GM19351 (cell line): ENCODE data around the gene TAF1B.
"Not testable (repeated sequence)": the region's sequence is repeated elsewhere in the genome, so short reads cannot be mapped to it uniquely, and the experiment has no call there.

Source experiments
- ATAC-seq: cut with Tn5 transposase; IDR thresholded peaks from one replicate; pipeline ENCODE4 v1.9.1; 2021; ENCODE audit warnings: mild to moderate bottlenecking, moderate library complexity; ENCODE audit not compliant: unreplicated experiment

Gene TAF1B

GRCh38 chr2:9830685-9831410, 12.4 kb upstream of the TAF1B start:
- ATAC-seq = no peak

- no peak for ATAC-seq
These were observed 11.6 kb upstream of the TAF1B start for GRCh38 chr2:9831670-9832069.

- ATAC-seq = no peak
These were observed 10.7 kb upstream of the TAF1B start for GRCh38 chr2:9832586-9832985.

- ATAC-seq = not testable (repeated sequence)
These were observed 8.2 kb upstream of the TAF1B start for GRCh38 chr2:9835068-9835467.

GRCh38 chr2:9836074-9836473, 7.2 kb upstream of the TAF1B start:
- ATAC-seq = no peak

- ATAC-seq = no peak
These were observed 6.8 kb upstream of the TAF1B start for GRCh38 chr2:9836517-9836916.

- no peak for ATAC-seq
These were observed 5.8 kb upstream of the TAF1B start for GRCh38 chr2:9837451-9837850.

- ATAC-seq = no peak
These were observed 4.9 kb upstream of the TAF1B start for GRCh38 chr2:9838391-9838790.

- no peak for ATAC-seq
These were observed 616 bp upstream of the TAF1B start for GRCh38 chr2:9842487-9843228.

- no peak for ATAC-seq
These were observed 786 bp downstream of the TAF1B start for GRCh38 chr2:9844036-9844483.

- ATAC-seq = peak; percentile 30
These were observed 1.3 kb downstream of the TAF1B start for GRCh38 chr2:9844576-9844975.

- ATAC-seq = no peak
These were observed 3.3 kb downstream of the TAF1B start for GRCh38 chr2:9846554-9846953.

- ATAC-seq = no peak
These were observed 3.9 kb downstream of the TAF1B start for GRCh38 chr2:9847140-9847539.

GRCh38 chr2:9852881-9853280, 9.6 kb downstream of the TAF1B start:
- ATAC-seq = no peak

- no peak for ATAC-seq
These were observed 14.8 kb downstream of the TAF1B start for GRCh38 chr2:9857814-9858729.

GRCh38 chr2:9858730-9859068, 15.4 kb downstream of the TAF1B start:
- ATAC-seq = no peak

GRCh38 chr2:9860922-9861580, 17.8 kb downstream of the TAF1B start:
- not testable (repeated sequence) for ATAC-seq

- no peak for ATAC-seq
These were observed 24.6 kb downstream of the TAF1B start for GRCh38 chr2:9867881-9868280.

GRCh38 chr2:9873337-9873736, 30.1 kb downstream of the TAF1B start:
- ATAC-seq = no peak

- ATAC-seq = no peak
These were observed 33.8 kb downstream of the TAF1B start for GRCh38 chr2:9877026-9877425.

GRCh38 chr2:9877726-9878125, 34.5 kb downstream of the TAF1B start:
- no peak for ATAC-seq
